Testis (tissue), 3 donors: ENCODE measurements around the gene BCAT1. TPM values are rescaled to one million over a fixed set of nuclear protein-coding genes. Genes with fewer than 3 reads are reported as not detected.

ENCODE experiments used
- DNase-seq: peaks from one replicate; pipeline ENCODE4 v3.0.0-alpha.2; 2019
- H3K27ac ChIP-seq, 2 donors: fragments of 200-600 bp; sonication (generic); one replicate each; pipeline ENCODE4 v1.5.1; 2019
- H3K27me3 ChIP-seq: fragments of 200-600 bp; sonication (generic); one replicate; pipeline ENCODE4 v1.5.1; 2019
- H3K36me3 ChIP-seq: fragments of 200-600 bp; sonication (generic); one replicate; pipeline ENCODE4 v1.5.1; 2017; ENCODE audit warnings: low read depth; ENCODE audit errors: missing control alignments
- H3K4me1 ChIP-seq: fragments of 200-600 bp; sonication (generic); one replicate; pipeline ENCODE4 v1.5.1; 2019
- H3K4me3 ChIP-seq, 2 donors: fragments of 200-600 bp; sonication (generic); one replicate each; pipeline ENCODE4 v1.5.1; 2017 to 2019
- H3K9me3 ChIP-seq: fragments of 200-600 bp; sonication (generic); one replicate; pipeline ENCODE4 v1.5.1; 2017
- CTCF ChIP-seq, 3 experiments: fragments of 450-650 bp in 2 of 3; fragments of 200-600 bp in 1 of 3; sonication (generic) in 1 of 3; IDR thresholded peaks; one replicate each; pipeline ENCODE4 v1.5.1; 2016 to 2019; ENCODE audit warnings: antibody characterized with exemption in 3 of 3, mild to moderate bottlenecking in 2 of 3, moderate library complexity in 1 of 3
- POLR2A ChIP-seq: fragments of 450-650 bp; IDR thresholded peaks from one replicate; pipeline ENCODE4 v1.6.1; 2017; ENCODE audit warnings: antibody characterized with exemption, mild to moderate bottlenecking, moderate library complexity
- WGBS, 2 donors: methylation state at CpG; one replicate each; pipeline ENCODE4 v1.1.5; 2018; 5-methylcytosine and 5-hydroxymethylcytosine counted together
- intact Hi-C: fragments of 100-400 bp; cut with DNase I; formaldehyde crosslinking; loops from one replicate; pipeline ENCODE4 v1.15.1; 2023; ENCODE audit warnings: low total_unique reads
- polyA plus RNA-seq: library from polyadenylated mRNA; stranded (reverse); fragments of 350-450 nt; fragmentation: Illumina TruSeq; extraction: RNeasy Lipid Tissue Mini Kit (QIAGEN cat#74804); gene quantifications from one replicate; pipeline ENCODE4 v1.2.3, GENCODE V29; 2014; ENCODE audit warnings: low read depth, low replicate concordance; ENCODE audit not compliant: insufficient read depth
- total RNA-seq, 2 donors: library from RNA; depleted of rRNA; stranded (reverse); fragments of >200 nt; gene quantifications; one replicate each; pipeline ENCODE4 v1.2.3, GENCODE V29; 2016

BCAT1 gene
- total and polyA plus RNA-seq, 3 donors from 2014 or later, result 30.8 to 44.2 (median 34.7) TPM

GRCh38 chr12:24922090-24922489, 26.8 kb downstream of the BCAT1 start:
- H3K27me3 ChIP-seq, result no peaks in the 10 kb centered on the region
- no peaks in the 10 kb centered on the region for H3K4me1 ChIP-seq

GRCh38 chr12:24921251-24922038, 27.5 kb downstream of the BCAT1 start:
- H3K36me3 ChIP-seq, result no peaks in the 10 kb centered on the region
- WGBS, 2 donors, result 81 to 86% methylated on average over 3 of the region's 3 CpGs
- H3K4me3 ChIP-seq, result no peak overlapping the region
- intact Hi-C loops, result no loop called here
- no peak overlapping the region for H3K27ac ChIP-seq
- no peak for DNase-seq
- no peaks in the 10 kb centered on the region for H3K4me1 ChIP-seq
- TF ChIP-seq CTCF (IDR thresholded peaks at IDR 0.05), result no peak
- no peak for TF ChIP-seq POLR2A
- H3K27me3 ChIP-seq, result no peaks in the 10 kb centered on the region
- no peaks in the 10 kb centered on the region for H3K9me3 ChIP-seq

More at GRCh38 chr12:24922090-24922489, 26.8 kb downstream of the BCAT1 start:
- Histone ChIP-seq H3K9me3 (no peaks in the 10 kb centered on the region), H3K4me3 (no peak overlapping the region), H3K27ac (no peak overlapping the region), H3K36me3 (no peaks in the 10 kb centered on the region)
- TF ChIP-seq CTCF (IDR thresholded peaks at IDR 0.05), result no peak
- DNase-seq, result no peak
- intact Hi-C loops, result no loop called here
- WGBS, 2 donors, result 75 to 88% methylated on average over 6 of the region's 6 CpGs

GRCh38 chr12:24920141-24920540, 28.8 kb downstream of the BCAT1 start:
- intact Hi-C loops, result no loop called here
- no peak overlapping the region for H3K4me3 ChIP-seq
- no peak overlapping the region for H3K27ac ChIP-seq
- H3K4me1 ChIP-seq, result no peaks in the 10 kb centered on the region
- no peak for TF ChIP-seq CTCF (IDR thresholded peaks at IDR 0.05)
- TF ChIP-seq POLR2A, result no peak
- H3K27me3 ChIP-seq, result no peaks in the 10 kb centered on the region
- DNase-seq, result no peak
- WGBS, 2 donors, result 86 to 93% methylated on average over 3 of the region's 3 CpGs
- H3K9me3 ChIP-seq, result no peaks in the 10 kb centered on the region
- H3K36me3 ChIP-seq, result no peaks in the 10 kb centered on the region

GRCh38 chr12:24919346-24920001, 29.4 kb downstream of the BCAT1 start:
- Histone ChIP-seq H3K4me1 (no peaks in the 10 kb centered on the region), H3K4me3 (no peak overlapping the region), H3K27ac (no peak overlapping the region), H3K27me3 (no peaks in the 10 kb centered on the region), H3K36me3 (no peaks in the 10 kb centered on the region), H3K9me3 (no peaks in the 10 kb centered on the region)
- WGBS, 2 donors, result 63 to 70% methylated on average over 4 of the region's 4 CpGs
- no peak for TF ChIP-seq CTCF (IDR thresholded peaks at IDR 0.05)
- TF ChIP-seq POLR2A, result no peak
- intact Hi-C loops, result no loop called here
- no peak for DNase-seq
